ENCODE data around the gene MAGEF1. TPM values are rescaled to one million over a fixed set of nuclear protein-coding genes. Genes with fewer than 3 reads are reported as not detected.

MAGEF1 gene
- total RNA-seq, 1 donor from 2014 or later = 47.5 TPM

DNA sequence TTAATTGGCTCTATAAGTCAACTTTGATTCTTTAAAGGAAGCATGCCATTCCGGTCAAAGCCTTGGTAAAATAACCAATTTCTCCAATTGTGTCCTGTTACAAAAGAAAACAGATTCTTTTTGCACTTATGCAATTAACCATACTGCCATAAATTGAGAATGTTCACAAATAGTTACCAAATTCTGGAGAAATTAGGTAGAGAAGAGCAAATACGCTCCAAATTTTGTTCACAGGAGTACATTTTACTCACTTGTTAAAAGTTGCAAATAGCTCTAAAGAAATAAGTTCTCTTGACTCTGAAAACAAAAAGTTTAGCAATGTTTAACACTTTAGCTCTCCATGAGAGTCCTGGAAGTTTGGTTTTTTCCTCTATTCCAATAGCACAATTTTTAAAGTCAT, 11.1 kb downstream of the MAGEF1 start:
- no peak for DNase-seq (ENCODE audit: extremely low spot score, unreplicated experiment)
- H3K4me3 Mint-ChIP-seq (ENCODE audit: unreplicated experiment) = no peak overlapping the region
- H3K27me3 Mint-ChIP-seq (ENCODE audit: unreplicated experiment) = no peaks in the 10 kb centered on the region
- H3K4me1 Mint-ChIP-seq (ENCODE audit: unreplicated experiment) = no peaks in the 10 kb centered on the region
- TF ChIP-seq, protein P1, sequence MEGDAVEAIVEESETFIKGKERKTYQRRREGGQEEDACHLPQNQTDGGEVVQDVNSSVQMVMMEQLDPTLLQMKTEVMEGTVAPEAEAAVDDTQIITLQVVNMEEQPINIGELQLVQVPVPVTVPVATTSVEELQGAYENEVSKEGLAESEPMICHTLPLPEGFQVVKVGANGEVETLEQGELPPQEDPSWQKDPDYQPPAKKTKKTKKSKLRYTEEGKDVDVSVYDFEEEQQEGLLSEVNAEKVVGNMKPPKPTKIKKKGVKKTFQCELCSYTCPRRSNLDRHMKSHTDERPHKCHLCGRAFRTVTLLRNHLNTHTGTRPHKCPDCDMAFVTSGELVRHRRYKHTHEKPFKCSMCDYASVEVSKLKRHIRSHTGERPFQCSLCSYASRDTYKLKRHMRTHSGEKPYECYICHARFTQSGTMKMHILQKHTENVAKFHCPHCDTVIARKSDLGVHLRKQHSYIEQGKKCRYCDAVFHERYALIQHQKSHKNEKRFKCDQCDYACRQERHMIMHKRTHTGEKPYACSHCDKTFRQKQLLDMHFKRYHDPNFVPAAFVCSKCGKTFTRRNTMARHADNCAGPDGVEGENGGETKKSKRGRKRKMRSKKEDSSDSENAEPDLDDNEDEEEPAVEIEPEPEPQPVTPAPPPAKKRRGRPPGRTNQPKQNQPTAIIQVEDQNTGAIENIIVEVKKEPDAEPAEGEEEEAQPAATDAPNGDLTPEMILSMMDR (IDR thresholded peaks at IDR 0.05) = no peak
- H3K27ac Mint-ChIP-seq (ENCODE audit: unreplicated experiment) = no peak overlapping the region
- H3K9me3 Mint-ChIP-seq (ENCODE audit: unreplicated experiment) = no peaks in the 10 kb centered on the region
- peaks cover 8% of the 10 kb centered on the region for H3K36me3 Mint-ChIP-seq (ENCODE audit: unreplicated experiment)

DNA sequence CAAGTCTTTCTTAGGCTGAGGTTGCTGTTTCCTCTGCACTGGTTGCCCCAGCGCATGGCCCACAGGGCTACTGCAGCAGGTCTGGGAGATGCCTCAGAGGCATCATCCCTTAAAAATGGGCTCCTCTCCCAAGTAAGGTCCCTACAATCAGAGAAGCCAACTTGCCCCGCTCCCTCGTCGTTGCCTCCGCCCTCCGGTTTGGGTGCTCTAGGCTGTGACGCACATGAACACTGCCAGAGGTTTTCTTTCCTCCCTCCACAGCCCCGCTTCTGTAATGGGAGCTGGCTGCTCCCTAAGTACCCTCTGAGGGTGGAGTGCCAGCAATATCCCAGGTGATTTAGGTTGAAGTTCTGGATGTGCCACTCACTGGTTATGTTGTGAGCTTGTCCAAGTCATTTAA, 14.0 kb downstream of the MAGEF1 start:
- no peak overlapping the region for H3K4me3 Mint-ChIP-seq (ENCODE audit: unreplicated experiment)
- H3K9me3 Mint-ChIP-seq (ENCODE audit: unreplicated experiment) = no peaks in the 10 kb centered on the region
- peaks cover 16% of the 10 kb centered on the region for H3K4me1 Mint-ChIP-seq (ENCODE audit: unreplicated experiment)
- peaks cover 8% of the 10 kb centered on the region for H3K36me3 Mint-ChIP-seq (ENCODE audit: unreplicated experiment)
- H3K27me3 Mint-ChIP-seq (ENCODE audit: unreplicated experiment) = no peaks in the 10 kb centered on the region
- TF ChIP-seq, protein P1 (IDR thresholded peaks at IDR 0.05) = no peak
- DNase-seq (ENCODE audit: extremely low spot score, unreplicated experiment) = peak; percentile 51
- no peak overlapping the region for H3K27ac Mint-ChIP-seq (ENCODE audit: unreplicated experiment)

DNA sequence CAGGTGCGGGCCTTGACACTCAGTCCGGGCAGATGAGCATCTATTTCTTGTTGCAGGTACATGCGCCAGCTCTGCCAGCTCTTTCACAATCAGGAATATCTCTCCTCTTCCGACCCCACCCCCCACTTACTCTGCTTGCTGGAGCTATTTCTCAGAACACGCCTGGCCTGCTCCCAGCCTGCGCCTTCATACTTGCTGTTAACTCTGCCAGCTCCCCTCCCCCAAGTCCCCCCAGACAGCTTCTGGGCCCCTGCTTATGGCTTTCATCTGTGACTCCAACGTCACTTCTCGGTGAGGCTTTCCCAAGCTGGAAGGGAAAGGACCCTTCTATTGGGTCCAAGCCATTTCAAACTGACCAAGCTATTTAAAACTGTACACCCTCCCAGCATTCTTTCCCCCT, 15.2 kb downstream of the MAGEF1 start:
- H3K27me3 Mint-ChIP-seq (ENCODE audit: unreplicated experiment) = no peaks in the 10 kb centered on the region
- H3K4me3 Mint-ChIP-seq (ENCODE audit: unreplicated experiment) = no peak overlapping the region
- no peak overlapping the region for H3K27ac Mint-ChIP-seq (ENCODE audit: unreplicated experiment)
- H3K36me3 Mint-ChIP-seq (ENCODE audit: unreplicated experiment) = peaks cover 5% of the 10 kb centered on the region
- H3K4me1 Mint-ChIP-seq (ENCODE audit: unreplicated experiment) = peaks cover 28% of the 10 kb centered on the region
- peak; percentile 64 for DNase-seq (ENCODE audit: extremely low spot score, unreplicated experiment)
- no peaks in the 10 kb centered on the region for H3K9me3 Mint-ChIP-seq (ENCODE audit: unreplicated experiment)
- TF ChIP-seq, protein P1 (IDR thresholded peaks at IDR 0.05) = no peak

DNA sequence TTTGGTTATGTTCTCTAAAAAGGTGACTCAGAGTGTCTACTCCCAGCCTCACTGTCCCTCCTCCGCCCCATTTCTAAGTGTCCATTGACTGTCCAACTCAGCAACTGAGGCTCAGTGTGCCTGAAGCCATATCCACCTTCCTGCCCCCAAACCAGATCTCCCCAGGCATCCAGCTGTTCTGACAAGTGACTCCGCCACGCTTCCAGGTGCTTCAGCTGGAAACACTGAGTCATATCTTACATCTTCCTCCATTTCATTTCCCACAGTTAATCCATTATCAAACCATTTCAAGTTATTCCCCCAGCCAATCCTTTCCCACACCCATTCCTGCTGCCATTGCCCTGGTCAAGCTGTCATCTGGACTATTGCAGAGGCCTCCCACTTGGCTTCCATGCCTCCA, 17.1 kb downstream of the MAGEF1 start:
- Mint-ChIP-seq H3K4me1 (ENCODE audit: unreplicated experiment) (peaks cover 47% of the 10 kb centered on the region), H3K27ac (ENCODE audit: unreplicated experiment) (no peak overlapping the region), H3K4me3 (ENCODE audit: unreplicated experiment) (no peak overlapping the region)

DNA sequence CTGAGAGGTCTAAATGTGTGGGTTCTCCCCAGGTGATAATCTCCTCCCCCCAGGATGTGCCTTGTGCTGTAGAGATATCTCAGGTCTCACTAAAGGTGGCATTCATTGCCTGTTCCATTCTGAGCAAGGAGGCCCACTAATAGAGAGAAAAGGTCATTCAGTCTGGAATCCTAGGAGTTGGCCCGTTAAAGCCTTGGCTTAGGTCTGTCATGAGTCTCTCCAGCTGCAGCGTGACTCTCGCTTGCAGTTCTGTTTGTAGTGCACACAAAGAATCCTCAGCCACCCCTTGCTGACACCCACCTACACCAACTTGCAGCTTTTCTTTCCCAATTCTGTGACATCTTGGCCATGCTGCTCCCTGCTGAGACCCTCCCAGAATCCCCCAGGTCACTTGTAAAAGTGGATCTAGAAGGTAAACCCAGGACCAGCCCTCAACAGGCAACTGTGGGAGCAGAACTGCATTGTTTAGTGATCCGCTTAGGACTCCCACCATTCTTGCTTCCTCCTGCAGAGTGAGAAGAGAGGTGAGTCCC, 17.7 kb downstream of the MAGEF1 start:
- Mint-ChIP-seq H3K4me1 (ENCODE audit: unreplicated experiment) (peaks cover 51% of the 10 kb centered on the region), H3K27ac (ENCODE audit: unreplicated experiment) (no peak overlapping the region)
- TF ChIP-seq, protein P1 (IDR thresholded peaks at IDR 0.05) = no peak

More for the DNA sequence above, 17.1 kb downstream of the MAGEF1 start:
- no peak for DNase-seq (ENCODE audit: extremely low spot score, unreplicated experiment)
- TF ChIP-seq, protein P1 (IDR thresholded peaks at IDR 0.05) = no peak
- no peaks in the 10 kb centered on the region for H3K9me3 Mint-ChIP-seq (ENCODE audit: unreplicated experiment)
- peaks cover 1% of the 10 kb centered on the region for H3K36me3 Mint-ChIP-seq (ENCODE audit: unreplicated experiment)
- no peaks in the 10 kb centered on the region for H3K27me3 Mint-ChIP-seq (ENCODE audit: unreplicated experiment)

More for the DNA sequence above, 17.7 kb downstream of the MAGEF1 start:
- peaks cover 1% of the 10 kb centered on the region for H3K36me3 Mint-ChIP-seq (ENCODE audit: unreplicated experiment)
- H3K27me3 Mint-ChIP-seq (ENCODE audit: unreplicated experiment) = no peaks in the 10 kb centered on the region
- no peaks in the 10 kb centered on the region for H3K9me3 Mint-ChIP-seq (ENCODE audit: unreplicated experiment)
- no peak overlapping the region for H3K4me3 Mint-ChIP-seq (ENCODE audit: unreplicated experiment)
- no peak for DNase-seq (ENCODE audit: extremely low spot score, unreplicated experiment)

Data from osteocyte (in vitro differentiated cells).